Osteoblast (primary cell): Measurements from ENCODE around the gene A3GALT2. TPM values are rescaled to one million over a fixed set of nuclear protein-coding genes. Genes with fewer than 3 reads are reported as not detected.

ENCODE experiments used
- DNase-seq: peaks from one replicate; pipeline ENCODE4 v3.0.0; 2011; ENCODE audit warnings: low spot score, mixed read lengths; ENCODE audit not compliant: insufficient read length; ENCODE audit errors: missing footprints
- H2AFZ ChIP-seq: 2 replicates; pipeline ENCODE4 v1.6.0; 2011; ENCODE audit warnings: mild to moderate bottlenecking, low read length
- H3K27ac ChIP-seq: 2 replicates; pipeline ENCODE4 v1.5.1; 2011; ENCODE audit warnings: mild to moderate bottlenecking, low read depth, low read length, moderate library complexity
- H3K27me3 ChIP-seq: 2 replicates; pipeline ENCODE4 v1.6.0; 2012; ENCODE audit warnings: mild to moderate bottlenecking, control low read depth, inconsistent platforms, low read length, moderate library complexity; ENCODE audit not compliant: insufficient read depth
- H3K36me3 ChIP-seq: 2 replicates; pipeline ENCODE4 v1.5.1; 2011; ENCODE audit warnings: mild to moderate bottlenecking, low read length, control low read depth, moderate library complexity; ENCODE audit not compliant: insufficient read depth
- H3K4me1 ChIP-seq: 2 replicates; pipeline ENCODE4 v1.5.1; 2011; ENCODE audit warnings: mild to moderate bottlenecking, low read length, control low read depth, moderate library complexity; ENCODE audit not compliant: insufficient read depth
- H3K4me2 ChIP-seq: 2 replicates; pipeline ENCODE4 v1.6.0; 2011; ENCODE audit warnings: mild to moderate bottlenecking, low read length; ENCODE audit not compliant: insufficient read depth
- H3K4me3 ChIP-seq: fragments of 200-600 bp; sonication (generic); 3 replicates; pipeline ENCODE4 v1.5.1; 2012; ENCODE audit warnings: mild to moderate bottlenecking, low read length, inconsistent platforms; ENCODE audit not compliant: insufficient read depth
- H3K79me2 ChIP-seq: 2 replicates; pipeline ENCODE4 v1.6.0; 2012; ENCODE audit warnings: mild to moderate bottlenecking, low read length, control low read depth, inconsistent platforms; ENCODE audit not compliant: insufficient read depth
- H3K9me3 ChIP-seq: 2 replicates; pipeline ENCODE4 v1.5.1; 2011; ENCODE audit warnings: low read depth, low read length, control low read depth
- H4K20me1 ChIP-seq: 2 replicates; pipeline ENCODE4 v1.6.0; 2012; ENCODE audit warnings: mild to moderate bottlenecking, low read length, control low read depth; ENCODE audit not compliant: insufficient read depth
- CTCF ChIP-seq: IDR thresholded peaks from 2 replicates; pipeline ENCODE4 v1.5.1; 2011; ENCODE audit warnings: mild to moderate bottlenecking, low read depth, low read length, moderate library complexity; ENCODE audit errors: extremely low read depth
- total RNA-seq: library from RNA; depleted of rRNA; stranded (reverse); fragments of >200 nt; gene quantifications from 2 replicates; pipeline ENCODE4 v1.2.3, GENCODE V29; 2012

The A3GALT2 gene
- total RNA-seq, 1 donor: not detected

GRCh38 chr1:33360367-33360766 is 39.5 kb upstream of the A3GALT2 start:
- H4K20me1 ChIP-seq: no peaks in the 10 kb centered on the region
- peaks cover 57% of the 10 kb centered on the region for H3K36me3 ChIP-seq
- H3K4me1 ChIP-seq: peaks cover 5% of the 10 kb centered on the region
- H3K4me2 ChIP-seq: no peak overlapping the region
- no peak overlapping the region for H3K4me3 ChIP-seq
- DNase-seq: no peak
- H3K79me2 ChIP-seq: no peaks in the 10 kb centered on the region
- H2AFZ ChIP-seq: no peak overlapping the region
- no peaks in the 10 kb centered on the region for H3K27me3 ChIP-seq
- H3K27ac ChIP-seq: no peak overlapping the region
- H3K9me3 ChIP-seq: no peaks in the 10 kb centered on the region
- TF ChIP-seq CTCF: no peak

- H3K9me3 ChIP-seq: no peaks in the 10 kb centered on the region
- no peak for TF ChIP-seq CTCF
- H2AFZ ChIP-seq: no peak overlapping the region
- DNase-seq: no peak
- H4K20me1 ChIP-seq: no peaks in the 10 kb centered on the region
- H3K27ac ChIP-seq: no peak overlapping the region
- H3K4me2 ChIP-seq: no peak overlapping the region
- no peaks in the 10 kb centered on the region for H3K79me2 ChIP-seq
- peaks cover 54% of the 10 kb centered on the region for H3K36me3 ChIP-seq
- no peaks in the 10 kb centered on the region for H3K27me3 ChIP-seq
- peaks cover 1% of the 10 kb centered on the region for H3K4me1 ChIP-seq
- no peak overlapping the region for H3K4me3 ChIP-seq
Measured at GRCh38 chr1:33359931-33360330, 39.0 kb upstream of the A3GALT2 start.

- H4K20me1 ChIP-seq: no peaks in the 10 kb centered on the region
- DNase-seq: no peak
- no peaks in the 10 kb centered on the region for H3K27me3 ChIP-seq
- H3K9me3 ChIP-seq: no peaks in the 10 kb centered on the region
- TF ChIP-seq CTCF: no peak
- no peak overlapping the region for H3K4me2 ChIP-seq
- H3K4me3 ChIP-seq: no peak overlapping the region
- H3K27ac ChIP-seq: no peak overlapping the region
- peaks cover 57% of the 10 kb centered on the region for H3K36me3 ChIP-seq
- H3K79me2 ChIP-seq: no peaks in the 10 kb centered on the region
- no peaks in the 10 kb centered on the region for H3K4me1 ChIP-seq
- H2AFZ ChIP-seq: no peak overlapping the region
Measured at GRCh38 chr1:33358795-33359503, 38.1 kb upstream of the A3GALT2 start.

- no peak for TF ChIP-seq CTCF
- H3K27me3 ChIP-seq: no peaks in the 10 kb centered on the region
- no peak overlapping the region for H3K27ac ChIP-seq
- H3K4me3 ChIP-seq: no peak overlapping the region
- peaks cover 63% of the 10 kb centered on the region for H3K36me3 ChIP-seq
- H4K20me1 ChIP-seq: no peaks in the 10 kb centered on the region
- no peaks in the 10 kb centered on the region for H3K79me2 ChIP-seq
- DNase-seq: no peak
- H3K4me1 ChIP-seq: no peaks in the 10 kb centered on the region
- H2AFZ ChIP-seq: no peak overlapping the region
- no peaks in the 10 kb centered on the region for H3K9me3 ChIP-seq
- H3K4me2 ChIP-seq: no peak overlapping the region
Measured at GRCh38 chr1:33358114-33358794, 37.4 kb upstream of the A3GALT2 start.
